SK-N-SH (cell line): Measurements from ENCODE around the gene DUSP3.

Experiments
- EP300 ChIP-seq, 2 experiments: IDR thresholded peaks; 2 replicates each; pipeline versions ENCODE4 v1.4.0 to v1.6.1; 2012; ENCODE audit warnings: borderline replicate concordance in 1 of 2, low read depth in 1 of 2, low read length in 1 of 2
- TF ChIP-seq, protein P1 (sequence below): fragments of 200-600 bp; sonication (generic); IDR thresholded peaks from 2 replicates; pipeline ENCODE4 v1.6.1; 2017; ENCODE audit warnings: antibody characterized with exemption, mild to moderate bottlenecking, moderate library complexity
- TF ChIP-seq, protein P2 (sequence below): IDR thresholded peaks from 2 replicates; pipeline ENCODE4 v1.4.0; 2012; ENCODE audit warnings: low read depth, borderline replicate concordance

DNA sequence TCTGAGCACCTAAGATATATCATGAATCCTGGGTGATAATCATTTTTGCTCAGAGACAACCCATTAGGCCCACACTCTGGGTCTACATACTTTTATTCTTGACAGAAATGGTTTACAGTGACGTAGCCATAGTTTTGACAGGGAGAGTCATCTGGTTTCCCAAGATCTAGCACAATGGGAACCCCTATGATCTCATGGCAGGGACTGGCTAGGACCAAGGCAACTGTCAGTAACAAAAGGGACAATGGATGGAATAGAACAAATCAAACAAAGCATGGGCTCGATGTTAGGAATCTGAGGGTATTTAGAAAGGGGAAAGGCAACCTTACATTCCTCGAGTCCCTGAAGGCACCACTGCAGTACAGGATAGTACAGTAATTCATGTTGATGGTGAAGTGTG lies 22.0 kb upstream of the DUSP3 start:
- TF ChIP-seq, protein P1, sequence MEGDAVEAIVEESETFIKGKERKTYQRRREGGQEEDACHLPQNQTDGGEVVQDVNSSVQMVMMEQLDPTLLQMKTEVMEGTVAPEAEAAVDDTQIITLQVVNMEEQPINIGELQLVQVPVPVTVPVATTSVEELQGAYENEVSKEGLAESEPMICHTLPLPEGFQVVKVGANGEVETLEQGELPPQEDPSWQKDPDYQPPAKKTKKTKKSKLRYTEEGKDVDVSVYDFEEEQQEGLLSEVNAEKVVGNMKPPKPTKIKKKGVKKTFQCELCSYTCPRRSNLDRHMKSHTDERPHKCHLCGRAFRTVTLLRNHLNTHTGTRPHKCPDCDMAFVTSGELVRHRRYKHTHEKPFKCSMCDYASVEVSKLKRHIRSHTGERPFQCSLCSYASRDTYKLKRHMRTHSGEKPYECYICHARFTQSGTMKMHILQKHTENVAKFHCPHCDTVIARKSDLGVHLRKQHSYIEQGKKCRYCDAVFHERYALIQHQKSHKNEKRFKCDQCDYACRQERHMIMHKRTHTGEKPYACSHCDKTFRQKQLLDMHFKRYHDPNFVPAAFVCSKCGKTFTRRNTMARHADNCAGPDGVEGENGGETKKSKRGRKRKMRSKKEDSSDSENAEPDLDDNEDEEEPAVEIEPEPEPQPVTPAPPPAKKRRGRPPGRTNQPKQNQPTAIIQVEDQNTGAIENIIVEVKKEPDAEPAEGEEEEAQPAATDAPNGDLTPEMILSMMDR = no peak
- TF ChIP-seq, protein P2, sequence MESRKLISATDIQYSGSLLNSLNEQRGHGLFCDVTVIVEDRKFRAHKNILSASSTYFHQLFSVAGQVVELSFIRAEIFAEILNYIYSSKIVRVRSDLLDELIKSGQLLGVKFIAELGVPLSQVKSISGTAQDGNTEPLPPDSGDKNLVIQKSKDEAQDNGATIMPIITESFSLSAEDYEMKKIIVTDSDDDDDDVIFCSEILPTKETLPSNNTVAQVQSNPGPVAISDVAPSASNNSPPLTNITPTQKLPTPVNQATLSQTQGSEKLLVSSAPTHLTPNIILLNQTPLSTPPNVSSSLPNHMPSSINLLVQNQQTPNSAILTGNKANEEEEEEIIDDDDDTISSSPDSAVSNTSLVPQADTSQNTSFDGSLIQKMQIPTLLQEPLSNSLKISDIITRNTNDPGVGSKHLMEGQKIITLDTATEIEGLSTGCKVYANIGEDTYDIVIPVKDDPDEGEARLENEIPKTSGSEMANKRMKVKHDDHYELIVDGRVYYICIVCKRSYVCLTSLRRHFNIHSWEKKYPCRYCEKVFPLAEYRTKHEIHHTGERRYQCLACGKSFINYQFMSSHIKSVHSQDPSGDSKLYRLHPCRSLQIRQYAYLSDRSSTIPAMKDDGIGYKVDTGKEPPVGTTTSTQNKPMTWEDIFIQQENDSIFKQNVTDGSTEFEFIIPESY = no peak
- no peak for TF ChIP-seq EP300 (IDR thresholded peaks at IDR 0.05; ENCODE audit: borderline replicate concordance in 1 of 2, low read depth in 1 of 2, low read length in 1 of 2)
